Stimulated activated CD8-positive, alpha-beta memory T cell treated with anti-CD3 and anti-CD28 coated beads, Interleukin-7, amount 100 ng/mL, for 24 hours (primary cell): ENCODE results near the gene KCNH5.

ENCODE experiments used
- DNase-seq: peaks from one replicate; pipeline ENCODE4 v3.0.0-alpha.2; 2020; ENCODE audit warnings: low read depth

KCNH5 gene

DNA sequence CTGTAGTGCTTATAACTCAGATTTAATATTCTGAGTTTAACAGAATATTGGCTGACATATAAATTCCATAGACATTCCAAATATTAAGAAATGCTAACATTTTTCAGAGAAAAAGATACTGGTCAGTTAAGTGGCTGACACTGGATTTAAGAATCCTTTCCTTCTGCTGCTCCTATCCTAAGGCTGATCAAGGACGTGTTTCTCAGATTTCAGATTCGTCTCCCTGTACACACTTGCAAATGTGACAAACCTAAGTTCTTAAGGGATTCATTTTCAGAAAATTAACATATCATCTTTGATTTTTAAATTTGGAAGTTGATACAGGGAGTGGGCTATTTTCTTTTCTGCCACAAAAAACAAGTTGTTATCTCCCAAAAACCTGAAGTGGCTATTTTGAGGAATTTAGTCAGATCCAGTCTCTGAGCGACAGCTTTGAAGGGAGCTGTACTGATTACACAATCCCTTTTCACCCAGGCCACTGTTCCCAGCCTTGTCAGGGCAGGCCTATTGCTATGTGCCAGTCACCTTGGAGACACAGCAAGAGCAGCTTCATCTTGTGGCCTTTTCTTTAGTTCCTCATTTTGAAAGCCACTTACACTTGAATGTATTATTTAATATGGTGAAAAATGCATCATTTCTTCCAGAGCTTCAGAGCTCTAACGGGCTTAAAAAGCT lies 370.6 kb downstream of the KCNH5 start:
- no peak for DNase-seq

DNA sequence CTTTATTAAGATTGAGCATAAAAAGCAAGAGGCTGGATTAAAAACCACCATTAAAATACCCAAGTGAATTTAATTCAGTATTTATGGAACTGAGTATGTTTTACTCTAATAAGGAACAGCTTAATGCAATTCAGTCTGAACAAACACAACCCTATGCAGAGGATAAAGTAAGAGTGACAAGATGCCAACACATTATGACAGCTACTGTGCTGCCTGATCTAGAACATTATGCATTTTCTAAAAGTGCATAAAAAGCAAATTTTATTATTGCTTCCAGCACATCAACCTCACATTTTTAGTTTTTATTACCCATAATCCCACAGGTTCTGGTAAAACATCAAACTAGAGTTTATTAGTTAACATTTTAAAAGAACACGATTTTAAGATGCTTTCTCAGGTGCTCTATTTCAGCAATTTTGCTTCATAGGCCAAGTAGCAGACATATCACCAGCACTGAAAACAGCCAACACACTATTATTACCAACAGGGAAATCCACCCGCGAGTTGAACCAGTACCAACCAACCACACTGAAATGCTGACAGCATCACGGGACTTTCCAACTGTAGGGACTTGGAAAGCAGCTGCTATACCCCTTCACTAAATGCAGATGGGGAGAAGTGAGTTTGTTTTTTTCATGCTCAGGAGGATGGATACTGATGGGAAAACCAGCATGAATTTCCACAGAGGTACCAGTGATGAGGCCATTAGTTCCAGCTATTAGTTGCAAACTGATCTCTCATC lies 372.1 kb downstream of the KCNH5 start:
- no peak for DNase-seq

DNA sequence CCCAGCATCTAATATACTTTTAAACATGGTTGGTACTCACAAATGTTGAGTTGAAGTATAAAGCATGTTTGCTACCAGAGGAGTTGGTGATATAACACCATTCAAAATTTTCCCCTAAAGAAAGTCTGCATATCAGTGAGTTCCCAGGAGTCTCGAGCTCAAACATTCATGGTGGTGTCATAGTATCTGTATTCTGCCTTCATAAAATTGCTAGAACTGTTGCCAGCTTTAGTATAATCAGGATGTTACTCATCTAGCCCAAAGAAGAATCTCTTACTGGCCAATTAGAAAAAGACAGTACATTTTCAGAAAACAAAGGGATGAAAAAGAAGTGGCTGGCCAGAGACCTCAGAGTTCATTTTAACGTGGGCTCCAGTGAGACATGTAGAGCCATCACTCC lies 374.7 kb downstream of the KCNH5 start:
- no peak for DNase-seq

DNA sequence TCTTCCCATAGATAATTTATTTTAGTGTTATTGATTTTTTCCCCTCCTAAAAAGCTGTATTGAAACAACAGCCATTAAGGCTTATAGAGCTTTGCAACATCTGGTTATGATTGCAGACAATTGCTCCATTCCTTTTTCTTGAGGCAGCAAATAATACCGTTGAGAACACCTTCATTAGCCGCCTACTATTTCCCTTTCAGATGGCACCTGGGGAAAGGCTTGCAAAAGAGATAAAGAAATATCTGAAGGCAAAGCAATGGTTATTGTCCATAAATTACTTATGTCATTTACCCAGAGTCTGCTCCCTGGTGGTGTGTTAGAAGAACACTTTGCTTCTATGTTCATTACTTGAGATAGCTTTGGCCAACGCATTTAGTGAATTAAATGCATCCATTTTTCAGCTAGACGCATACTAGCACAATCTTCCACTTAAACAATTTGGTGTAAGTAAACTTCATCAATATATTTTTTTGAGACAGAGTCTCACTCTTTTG lies 377.8 kb downstream of the KCNH5 start:
- no peak for DNase-seq

DNA sequence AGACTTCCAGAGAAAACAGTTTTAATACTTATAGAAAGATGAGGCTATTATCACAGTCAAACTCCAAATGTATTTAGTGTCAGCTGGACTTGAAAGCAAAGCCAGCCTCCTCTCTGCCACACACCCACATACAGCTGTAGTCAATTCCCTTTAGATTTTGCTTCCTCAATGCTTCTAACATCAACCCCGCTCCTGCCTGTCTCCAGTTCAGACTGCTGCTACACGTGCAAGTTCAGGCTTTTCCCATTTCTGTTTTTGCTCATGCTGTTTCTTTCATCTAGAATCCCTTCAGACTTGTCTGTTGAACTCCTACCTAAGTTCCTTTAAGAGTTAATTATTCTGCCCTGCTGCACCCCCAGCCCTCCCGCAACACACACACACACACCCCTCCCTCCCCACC lies 380.0 kb downstream of the KCNH5 start:
- no peak for DNase-seq

DNA sequence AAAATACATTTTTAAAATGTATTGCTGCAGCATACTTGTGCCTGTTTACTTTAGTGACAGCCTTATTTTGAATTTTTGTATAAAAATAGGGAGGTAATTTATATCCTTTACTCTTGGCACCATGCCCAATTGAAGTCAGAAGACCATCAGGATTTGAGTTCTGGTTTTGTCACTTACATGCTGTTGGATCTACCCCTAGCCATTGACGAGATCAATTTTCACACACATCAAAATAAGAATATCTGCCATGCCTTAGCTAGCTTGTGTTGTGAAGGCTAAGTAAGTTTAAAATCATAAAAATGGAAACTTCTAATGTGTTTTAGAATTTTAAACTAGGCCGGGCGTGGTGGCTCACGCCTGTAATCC lies 381.8 kb downstream of the KCNH5 start:
- DNase-seq: no peak

DNA sequence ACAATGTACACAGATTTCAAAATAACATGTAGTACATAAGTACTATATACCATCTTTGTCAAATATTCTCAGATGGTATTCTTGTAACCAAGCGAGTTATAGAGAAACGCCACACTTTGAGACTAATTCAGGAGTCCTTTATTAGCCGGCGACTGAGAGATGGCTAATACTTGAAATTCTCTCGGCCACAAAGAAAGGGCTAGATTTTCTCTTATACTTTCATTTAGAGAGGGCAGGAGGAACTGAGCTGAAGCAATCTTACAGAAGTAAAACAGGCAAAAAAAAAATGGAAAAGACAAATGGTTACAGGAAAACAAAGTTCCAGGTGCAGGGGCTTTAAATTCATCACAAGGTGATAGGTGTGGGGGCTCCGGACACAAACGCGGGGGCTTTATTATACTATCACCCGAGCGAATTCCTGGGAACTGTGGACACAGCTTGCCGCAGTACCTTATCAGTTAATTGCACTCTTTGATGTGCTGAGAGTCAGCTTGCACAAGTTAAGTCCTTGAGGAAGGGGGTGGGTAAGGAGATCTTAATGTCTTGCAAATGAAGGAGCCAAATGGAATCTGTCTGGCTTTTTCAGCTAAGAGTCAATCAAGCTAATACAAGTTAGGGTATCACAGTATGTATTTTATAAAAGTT lies 382.3 kb downstream of the KCNH5 start:
- no peak for DNase-seq

DNA sequence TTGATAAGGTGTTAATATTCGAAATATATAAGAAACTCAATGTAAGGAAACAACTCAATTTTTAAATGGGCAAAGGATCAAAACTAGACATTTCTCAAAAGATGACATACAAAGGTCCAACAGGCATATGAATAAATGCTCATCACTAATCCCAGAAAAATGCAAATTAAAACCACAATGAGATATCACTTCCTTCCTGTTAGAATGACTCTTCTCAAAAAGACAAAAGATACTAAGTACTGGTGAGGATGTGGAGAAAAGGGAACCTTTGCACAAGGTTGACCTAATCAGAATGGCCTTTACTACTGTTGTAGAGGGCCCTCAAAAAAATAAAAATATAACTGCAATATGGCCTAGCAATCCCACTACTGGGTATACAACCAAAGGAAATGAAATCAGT lies 383.4 kb downstream of the KCNH5 start:
- no peak for DNase-seq

DNA sequence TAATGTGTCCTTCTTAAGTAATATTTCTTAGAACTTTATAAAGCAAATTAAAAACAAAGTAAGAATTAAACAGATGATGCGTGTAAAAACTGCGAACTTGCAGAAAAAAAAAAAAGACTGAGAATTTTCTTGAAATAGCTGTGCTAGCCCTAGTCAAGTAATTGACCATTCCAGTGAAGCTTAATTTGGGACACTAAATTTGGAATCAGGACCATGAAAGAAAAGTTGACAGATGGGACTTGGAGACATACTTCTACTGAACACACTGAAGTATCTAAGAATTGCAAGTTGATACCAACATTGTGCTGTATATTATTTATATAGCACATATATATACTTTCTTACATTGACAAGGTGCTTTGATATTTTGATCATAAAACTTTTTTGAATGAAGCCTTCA lies 386.6 kb downstream of the KCNH5 start:
- no peak for DNase-seq

DNA sequence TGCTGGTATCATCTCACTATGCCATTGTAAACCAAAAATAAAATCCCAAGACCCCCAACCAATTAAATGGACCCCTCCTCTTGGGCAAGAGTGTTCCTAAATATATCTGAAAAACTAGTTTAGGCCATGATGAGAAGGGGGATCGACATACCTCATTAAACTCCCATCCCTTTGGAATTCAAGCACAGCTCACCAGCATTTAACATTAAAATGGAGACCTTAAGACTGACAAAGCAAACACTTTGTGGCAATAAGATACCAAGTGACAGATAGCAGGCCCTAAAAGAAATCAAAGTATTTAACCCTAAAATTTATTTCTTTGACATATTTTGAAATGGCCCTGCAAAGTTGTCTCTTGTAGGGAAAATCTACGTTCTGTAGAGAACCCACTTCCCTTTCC lies 387.9 kb downstream of the KCNH5 start:
- no peak for DNase-seq

DNA sequence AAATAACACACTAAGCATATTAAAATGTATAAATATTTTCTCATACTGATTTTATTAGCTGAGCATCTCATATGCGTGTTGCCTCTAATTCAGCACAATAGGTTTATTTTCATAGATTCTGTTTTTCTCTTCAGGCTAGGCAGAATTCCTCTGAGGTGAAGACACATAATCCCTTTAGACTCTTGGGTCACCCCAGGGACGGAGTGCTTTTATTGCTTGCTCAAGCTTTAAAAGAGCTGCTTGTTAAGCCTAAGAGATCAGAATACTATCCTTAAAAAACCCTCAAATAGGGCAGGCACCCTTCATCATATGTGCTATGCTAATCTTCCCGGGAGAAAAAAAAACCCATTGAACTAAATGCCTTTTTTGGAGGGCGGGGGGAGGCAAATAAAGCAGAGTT lies 390.1 kb downstream of the KCNH5 start:
- no peak for DNase-seq

DNA sequence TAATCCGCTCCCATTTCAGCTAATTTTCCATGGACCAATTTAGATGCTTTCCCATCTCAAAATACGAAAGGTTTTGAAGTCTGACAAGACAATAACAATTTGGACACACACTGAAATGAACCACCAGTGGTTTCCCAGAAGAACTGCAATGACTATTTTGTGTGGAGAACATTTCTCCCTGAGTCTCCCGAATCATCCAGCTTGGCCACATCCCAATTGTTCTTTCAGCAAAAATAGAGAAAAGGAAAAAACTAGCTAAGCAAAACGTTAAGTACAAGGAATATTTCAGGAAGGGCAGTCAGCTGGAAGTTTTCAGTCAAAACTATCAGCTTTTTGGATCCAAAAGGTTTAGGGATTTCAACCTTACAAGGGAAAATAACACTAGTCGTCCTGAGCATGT lies 390.6 kb downstream of the KCNH5 start:
- DNase-seq: no peak
